Panc1 (cell line): ENCODE measurements around the gene CSNK2A1. TPM values are rescaled to one million over a fixed set of nuclear protein-coding genes. Genes with fewer than 3 reads are reported as not detected.

Experiments used
- ATAC-seq: fragments of 200-7000 bp; cut with Tn5 transposase; 2 replicates; pipeline ENCODE4 v1.9.1; 2020; ENCODE audit warnings: mild to moderate bottlenecking, moderate library complexity
- BruUV-seq: library from RNA; stranded (reverse); fragments of 400-500 nt; replicated peaks from 2 replicates; lab custom pipeline; 2021; lab: Mats Ljungman, UMichigan
- CTCF ChIA-PET: fragments of 300-600 bp; sonication (Branson Sonifier 250); formaldehyde crosslinking; loops from one replicate; lab custom pipeline; 2022; ENCODE audit warnings: antibody characterized with exemption; lab: Charles Lee
- POLR2A ChIA-PET: fragments of 300-600 bp; sonication (Branson Sonifier 250); formaldehyde crosslinking; loops from one replicate; lab custom pipeline; 2022; ENCODE audit warnings: antibody characterized with exemption; lab: Charles Lee
- DNase-seq: peaks from one replicate; pipeline ENCODE4 v3.0.0-alpha.2; 2010; ENCODE audit warnings: low read depth, low spot score
- H3K27ac ChIP-seq: 2 replicates; pipeline ENCODE4 v1.5.1; 2011; ENCODE audit warnings: mild to moderate bottlenecking, low read length, inconsistent platforms
- H3K27me3 ChIP-seq: fragments of 200-500 bp; sonication (Bioruptor generic); 2 replicates; pipeline ENCODE4 v1.6.0; 2014; ENCODE audit warnings: low read length, inconsistent platforms; ENCODE audit not compliant: control insufficient read depth, insufficient read depth
- H3K36me3 ChIP-seq: fragments of 200-500 bp; sonication (Bioruptor generic); 2 replicates; pipeline ENCODE4 v1.5.1; 2014; ENCODE audit warnings: inconsistent platforms, mild to moderate bottlenecking, low read length, moderate library complexity; ENCODE audit not compliant: control insufficient read depth, insufficient read depth
- H3K4me1 ChIP-seq: 2 replicates; pipeline ENCODE4 v1.5.1; 2011; ENCODE audit warnings: inconsistent platforms, mild to moderate bottlenecking, low read length, moderate library complexity; ENCODE audit not compliant: control insufficient read depth, insufficient read depth
- H3K4me3 ChIP-seq, 2 experiments: 2 replicates each; pipeline ENCODE4 v1.5.1; 2011 to 2012; ENCODE audit warnings: low read depth in 2 of 2, low read length in 2 of 2, mild to moderate bottlenecking in 2 of 2, inconsistent platforms in 1 of 2, moderate library complexity in 1 of 2
- H3K9me3 ChIP-seq: fragments of 200-500 bp; sonication (Bioruptor generic); 2 replicates; pipeline ENCODE4 v1.5.1; 2014; ENCODE audit warnings: low read depth, mild to moderate bottlenecking, inconsistent platforms, low read length, moderate library complexity; ENCODE audit not compliant: control insufficient read depth, insufficient read depth
- POLR2AphosphoS5 ChIP-seq: IDR thresholded peaks from 2 replicates; pipeline ENCODE4 v1.6.1; 2012; ENCODE audit warnings: mild to moderate bottlenecking, low read depth, low read length, moderate library complexity
- SIN3A ChIP-seq: IDR thresholded peaks from 2 replicates; pipeline ENCODE4 v1.6.1; 2012; ENCODE audit warnings: low read depth, mild to moderate bottlenecking, low read length, moderate library complexity, borderline replicate concordance; ENCODE audit not compliant: insufficient read depth
- TCF7L2 ChIP-seq: IDR thresholded peaks from 2 replicates; pipeline ENCODE4 v1.6.1; 2011; ENCODE audit warnings: mild to moderate bottlenecking, low read depth, low read length, inconsistent platforms
- in situ Hi-C: cut with HindIII; loops from 2 replicates; pipeline ENCODE4 v1.10.0; 2016; ENCODE audit warnings: low sequenced_read_pairs, low pct_unique_long_range_greater_than_20kb
- intact Hi-C: fragments of 100-400 bp; cut with micrococcal nuclease; formaldehyde crosslinking; loops from one replicate; pipeline ENCODE4 v1.10.0; 2022; ENCODE audit not compliant: unreplicated experiment
- total RNA-seq: library from RNA; stranded (reverse); gene quantifications from one replicate; pipeline ENCODE4 v1.2.1, GENCODE V29; 2021; ENCODE audit not compliant: unreplicated experiment
- TF ChIP-seq, protein P1 (sequence below): fragments of 450-650 bp; IDR thresholded peaks from 2 replicates; pipeline ENCODE4 v1.5.1; 2017; ENCODE audit warnings: mild to moderate bottlenecking
- TF ChIP-seq, protein P2 (sequence below), 2 experiments: IDR thresholded peaks; 2 replicates each; pipeline ENCODE4 v1.6.1; 2011 to 2012; ENCODE audit warnings: low read depth in 2 of 2, control low read depth in 1 of 2, low read length in 1 of 2, mild to moderate bottlenecking in 1 of 2, moderate library complexity in 1 of 2; ENCODE audit not compliant: insufficient read depth in 1 of 2

The CSNK2A1 gene
- total RNA-seq, 1 experiment from 2014 or later = 191 TPM

DNA sequence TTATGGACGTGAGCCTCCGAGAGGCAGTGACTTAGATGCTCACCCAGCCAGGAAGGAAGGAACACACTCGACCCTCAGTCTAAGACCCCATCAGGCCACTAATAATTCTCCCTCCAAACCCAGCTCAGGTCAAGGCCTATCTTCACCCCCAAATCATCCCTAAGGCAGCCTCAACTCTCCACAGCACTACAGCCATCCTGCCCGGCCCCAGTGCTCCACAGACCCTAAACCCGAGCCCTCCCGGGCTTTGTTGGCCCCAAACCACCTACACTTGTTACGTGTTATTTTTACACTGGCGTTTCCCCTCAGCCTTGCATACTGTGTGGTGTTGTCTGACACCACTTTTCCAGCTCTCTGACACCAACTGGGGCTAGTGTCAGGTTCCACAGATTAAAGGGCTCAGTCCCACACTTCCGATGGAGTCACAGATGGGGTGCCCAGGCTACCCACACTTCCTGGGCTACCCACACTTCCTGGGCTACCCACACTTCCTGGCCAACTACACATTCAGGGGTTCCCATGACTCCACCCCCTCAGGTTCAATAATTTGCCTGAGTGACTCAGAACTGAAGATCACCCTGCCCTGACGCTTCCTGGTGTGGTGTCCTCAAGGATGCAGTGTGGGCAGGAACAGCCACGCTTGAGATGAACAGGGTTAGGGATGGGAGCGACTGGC lies 110.2 kb downstream of the CSNK2A1 start:
- in situ Hi-C loops = no loop called here
- no peak overlapping the region for H3K27ac ChIP-seq
- no peak for DNase-seq
- no peak overlapping the region for H3K4me3 ChIP-seq
- H3K36me3 ChIP-seq = peaks cover 4% of the 10 kb centered on the region; the same call in 1 of the 2 replicates
- no peaks in the 10 kb centered on the region for H3K9me3 ChIP-seq
- no TSS peak for BruUV-seq
- POLR2A ChIA-PET = no interaction called here
- no peaks in the 10 kb centered on the region for H3K27me3 ChIP-seq
- H3K4me1 ChIP-seq = no peaks in the 10 kb centered on the region
- no peak for ATAC-seq
- CTCF ChIA-PET = no interaction called here
- intact Hi-C loops = loop anchor here (5.0 kb wide), 1 partner anchor 81 kb away; no protein-coding TSS in a partner anchor
- TF ChIP-seq SIN3A = no peak
- TF ChIP-seq POLR2AphosphoS5 = peak; percentile 15; the same call in 1 of the 2 replicates
- TF ChIP-seq, protein P1, sequence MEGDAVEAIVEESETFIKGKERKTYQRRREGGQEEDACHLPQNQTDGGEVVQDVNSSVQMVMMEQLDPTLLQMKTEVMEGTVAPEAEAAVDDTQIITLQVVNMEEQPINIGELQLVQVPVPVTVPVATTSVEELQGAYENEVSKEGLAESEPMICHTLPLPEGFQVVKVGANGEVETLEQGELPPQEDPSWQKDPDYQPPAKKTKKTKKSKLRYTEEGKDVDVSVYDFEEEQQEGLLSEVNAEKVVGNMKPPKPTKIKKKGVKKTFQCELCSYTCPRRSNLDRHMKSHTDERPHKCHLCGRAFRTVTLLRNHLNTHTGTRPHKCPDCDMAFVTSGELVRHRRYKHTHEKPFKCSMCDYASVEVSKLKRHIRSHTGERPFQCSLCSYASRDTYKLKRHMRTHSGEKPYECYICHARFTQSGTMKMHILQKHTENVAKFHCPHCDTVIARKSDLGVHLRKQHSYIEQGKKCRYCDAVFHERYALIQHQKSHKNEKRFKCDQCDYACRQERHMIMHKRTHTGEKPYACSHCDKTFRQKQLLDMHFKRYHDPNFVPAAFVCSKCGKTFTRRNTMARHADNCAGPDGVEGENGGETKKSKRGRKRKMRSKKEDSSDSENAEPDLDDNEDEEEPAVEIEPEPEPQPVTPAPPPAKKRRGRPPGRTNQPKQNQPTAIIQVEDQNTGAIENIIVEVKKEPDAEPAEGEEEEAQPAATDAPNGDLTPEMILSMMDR = no peak

DNA sequence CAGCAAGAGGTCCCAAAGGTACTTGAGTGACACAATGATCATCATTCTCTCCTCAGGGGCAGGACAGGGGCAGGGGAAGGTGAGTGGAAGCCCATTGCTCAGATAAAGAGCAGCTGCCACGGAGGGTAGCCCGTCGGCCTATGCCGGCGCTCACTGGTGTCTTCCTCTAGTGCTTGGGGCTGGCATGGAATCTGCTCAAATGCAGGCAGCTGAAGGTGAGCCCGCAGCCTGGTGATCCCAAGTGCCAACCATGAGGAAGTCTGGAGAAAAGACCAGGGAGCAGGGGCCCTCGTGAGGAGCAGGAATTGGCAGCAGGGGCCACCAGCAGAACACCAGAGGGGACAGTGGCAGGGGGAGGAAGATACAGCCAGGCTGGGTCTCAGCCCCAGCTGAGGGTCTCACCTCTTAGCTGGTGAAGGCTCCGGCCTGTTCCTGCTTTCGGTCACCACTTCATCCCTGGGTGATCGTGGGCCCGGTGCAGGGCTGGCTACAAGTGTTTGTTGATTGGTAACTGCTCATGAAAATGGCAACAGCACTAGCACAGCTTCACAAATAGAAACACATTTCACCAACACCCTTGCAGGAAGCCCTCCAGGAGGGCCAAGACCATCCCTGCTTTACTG lies 110.8 kb downstream of the CSNK2A1 start:
- CTCF ChIA-PET = no interaction called here
- DNase-seq (no peak), ATAC-seq (no peak)
- TF ChIP-seq POLR2AphosphoS5 = no peak; the same call in 1 of the 2 replicates
- TF ChIP-seq, protein P1 = no peak
- no peak for TF ChIP-seq TCF7L2
- TF ChIP-seq, protein P2, sequence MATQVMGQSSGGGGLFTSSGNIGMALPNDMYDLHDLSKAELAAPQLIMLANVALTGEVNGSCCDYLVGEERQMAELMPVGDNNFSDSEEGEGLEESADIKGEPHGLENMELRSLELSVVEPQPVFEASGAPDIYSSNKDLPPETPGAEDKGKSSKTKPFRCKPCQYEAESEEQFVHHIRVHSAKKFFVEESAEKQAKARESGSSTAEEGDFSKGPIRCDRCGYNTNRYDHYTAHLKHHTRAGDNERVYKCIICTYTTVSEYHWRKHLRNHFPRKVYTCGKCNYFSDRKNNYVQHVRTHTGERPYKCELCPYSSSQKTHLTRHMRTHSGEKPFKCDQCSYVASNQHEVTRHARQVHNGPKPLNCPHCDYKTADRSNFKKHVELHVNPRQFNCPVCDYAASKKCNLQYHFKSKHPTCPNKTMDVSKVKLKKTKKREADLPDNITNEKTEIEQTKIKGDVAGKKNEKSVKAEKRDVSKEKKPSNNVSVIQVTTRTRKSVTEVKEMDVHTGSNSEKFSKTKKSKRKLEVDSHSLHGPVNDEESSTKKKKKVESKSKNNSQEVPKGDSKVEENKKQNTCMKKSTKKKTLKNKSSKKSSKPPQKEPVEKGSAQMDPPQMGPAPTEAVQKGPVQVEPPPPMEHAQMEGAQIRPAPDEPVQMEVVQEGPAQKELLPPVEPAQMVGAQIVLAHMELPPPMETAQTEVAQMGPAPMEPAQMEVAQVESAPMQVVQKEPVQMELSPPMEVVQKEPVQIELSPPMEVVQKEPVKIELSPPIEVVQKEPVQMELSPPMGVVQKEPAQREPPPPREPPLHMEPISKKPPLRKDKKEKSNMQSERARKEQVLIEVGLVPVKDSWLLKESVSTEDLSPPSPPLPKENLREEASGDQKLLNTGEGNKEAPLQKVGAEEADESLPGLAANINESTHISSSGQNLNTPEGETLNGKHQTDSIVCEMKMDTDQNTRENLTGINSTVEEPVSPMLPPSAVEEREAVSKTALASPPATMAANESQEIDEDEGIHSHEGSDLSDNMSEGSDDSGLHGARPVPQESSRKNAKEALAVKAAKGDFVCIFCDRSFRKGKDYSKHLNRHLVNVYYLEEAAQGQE (IDR thresholded peaks at IDR 0.05; ENCODE audit: insufficient read depth in 1 of 2, low read depth in 2 of 2, low read length in 1 of 2) = no peak
- no peak for TF ChIP-seq SIN3A
- Histone ChIP-seq H3K36me3 (0 out of 2 replicates have a peak, but pooled peaks cover 4% of the 10 kb centered on the region), H3K4me3 (no peak overlapping the region), H3K9me3 (no peaks in the 10 kb centered on the region), H3K4me1 (no peaks in the 10 kb centered on the region), H3K27ac (no peak overlapping the region), H3K27me3 (no peaks in the 10 kb centered on the region)
- in situ Hi-C loops = no loop called here
- BruUV-seq = no TSS peak
- POLR2A ChIA-PET = interaction anchor here (0.5 kb wide), 1 partner anchor 93 kb away, joined by 8 read pairs; no protein-coding TSS in a partner anchor
- intact Hi-C loops = loop anchor here (5.0 kb wide), 1 partner anchor 80 kb away; no protein-coding TSS in a partner anchor
